Measurements from ENCODE around the gene ABAT.

ABAT gene

DNA sequence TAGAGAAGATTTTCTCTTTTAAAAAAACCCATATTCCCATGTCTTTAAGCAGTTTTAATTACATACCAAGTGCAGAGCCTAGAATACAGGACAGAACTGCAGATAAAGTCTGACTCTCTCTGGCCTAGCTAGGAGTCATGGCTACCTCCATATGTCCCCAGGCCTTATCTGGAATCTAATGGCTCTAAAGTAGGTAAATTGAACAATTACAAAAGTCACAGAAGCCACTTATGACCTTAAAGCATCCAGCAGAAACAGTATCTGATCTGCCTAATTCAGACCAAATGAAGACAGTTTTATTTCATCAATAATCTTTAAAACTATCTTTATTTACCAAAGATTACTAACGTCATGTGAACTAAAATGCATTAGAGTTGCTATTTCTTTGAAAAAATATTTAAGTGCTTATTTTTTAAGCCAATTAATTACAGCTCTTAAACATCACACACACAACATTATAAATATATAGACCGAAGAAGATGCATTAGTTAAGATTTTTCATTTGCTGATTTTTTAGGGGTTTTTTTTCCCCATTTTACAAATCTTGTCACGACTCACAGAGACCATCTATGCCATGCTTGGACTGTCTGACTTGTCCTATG is 152.0 kb downstream of the ABAT start:
- no peak for DNase-seq

DNA sequence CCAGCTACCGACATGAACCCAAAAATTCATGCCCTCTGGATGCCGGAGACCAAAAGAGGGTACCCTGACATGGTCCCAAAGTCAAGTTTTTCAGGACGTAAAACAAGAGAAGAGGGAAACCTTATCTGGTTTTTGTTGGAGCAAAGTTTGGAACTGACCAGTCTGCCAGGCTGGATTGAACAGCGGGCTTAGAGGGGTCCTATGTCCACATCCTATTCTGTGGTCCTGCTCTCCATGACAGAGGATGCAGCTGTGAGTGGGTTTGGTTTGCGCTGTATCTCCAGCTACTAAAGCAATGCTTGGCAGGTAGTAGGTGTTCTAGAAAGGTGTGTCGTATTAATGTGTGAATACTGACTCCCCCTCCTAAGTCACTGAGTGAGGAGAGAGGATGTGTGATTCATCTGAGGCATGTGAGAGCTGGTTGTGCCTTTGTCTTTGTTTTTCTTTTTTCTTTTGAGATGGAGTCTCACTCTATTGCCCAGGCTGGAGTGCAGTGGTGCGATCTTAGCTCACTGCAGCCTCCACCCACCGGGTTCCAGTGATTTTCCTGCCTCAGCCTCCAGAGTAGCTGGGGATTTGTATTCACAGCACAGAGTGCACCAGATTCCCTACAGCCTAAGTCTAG is 154.2 kb downstream of the ABAT start:
- no peak for DNase-seq

DNA sequence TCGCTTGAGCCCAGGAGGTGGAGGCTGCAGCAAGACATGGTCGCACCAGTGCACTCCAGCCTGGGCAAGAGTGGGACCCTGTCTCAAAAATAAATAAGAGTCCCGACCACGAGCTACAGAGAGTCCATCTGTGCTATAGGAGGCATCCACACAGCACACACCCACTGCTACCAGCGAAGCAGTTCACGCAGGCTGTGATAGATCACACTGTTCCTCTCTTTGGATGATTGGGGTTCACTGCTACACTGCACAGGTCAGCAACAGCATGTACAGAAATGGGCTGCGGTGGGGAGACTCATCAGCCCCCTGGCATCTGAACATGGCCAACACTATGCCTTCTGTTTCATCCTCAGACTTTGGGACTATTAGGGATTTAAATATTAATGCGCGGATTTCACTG is 157.0 kb downstream of the ABAT start:
- DNase-seq = no peak

DNA sequence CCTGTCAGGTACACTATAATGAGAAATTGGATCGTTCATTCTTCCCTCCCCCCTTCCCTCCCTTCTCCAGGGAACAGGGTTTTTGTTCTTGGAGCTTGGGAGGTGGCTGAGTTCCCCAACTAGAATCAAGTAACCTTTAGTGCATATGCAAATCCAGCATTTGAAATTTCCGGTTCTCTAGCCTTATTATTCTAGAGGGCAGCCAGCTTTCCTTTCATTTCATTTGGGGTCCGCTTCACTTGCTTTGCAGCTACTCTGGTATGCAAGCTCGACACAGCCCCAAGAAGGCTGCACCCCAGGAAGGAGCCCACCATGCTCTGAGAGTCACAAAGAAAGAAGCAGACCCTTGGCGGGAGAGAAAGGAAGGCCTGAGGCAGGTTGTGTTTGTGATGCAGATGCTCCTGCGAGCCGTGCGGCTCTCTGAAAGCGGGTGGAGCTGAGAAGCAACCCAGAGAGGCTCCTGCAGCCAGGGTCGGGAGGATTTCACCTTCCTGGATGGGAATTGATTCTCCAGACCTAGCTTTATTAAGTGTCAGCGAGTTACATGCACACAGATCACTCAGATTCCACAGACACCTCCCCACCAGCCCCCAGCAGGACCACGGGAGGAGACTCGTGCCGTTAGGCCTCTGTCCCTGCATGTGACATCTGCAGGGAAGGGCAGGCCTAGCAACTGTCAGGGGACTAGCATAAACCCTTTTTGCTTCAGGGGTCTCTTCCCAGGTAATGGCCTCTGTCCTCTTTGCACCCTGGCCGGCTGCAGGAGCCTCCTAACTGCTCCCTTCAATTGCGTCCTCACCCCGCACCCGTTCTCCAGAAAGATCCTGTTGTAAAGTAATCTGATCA is 157.7 kb downstream of the ABAT start:
- no peak for DNase-seq

DNA sequence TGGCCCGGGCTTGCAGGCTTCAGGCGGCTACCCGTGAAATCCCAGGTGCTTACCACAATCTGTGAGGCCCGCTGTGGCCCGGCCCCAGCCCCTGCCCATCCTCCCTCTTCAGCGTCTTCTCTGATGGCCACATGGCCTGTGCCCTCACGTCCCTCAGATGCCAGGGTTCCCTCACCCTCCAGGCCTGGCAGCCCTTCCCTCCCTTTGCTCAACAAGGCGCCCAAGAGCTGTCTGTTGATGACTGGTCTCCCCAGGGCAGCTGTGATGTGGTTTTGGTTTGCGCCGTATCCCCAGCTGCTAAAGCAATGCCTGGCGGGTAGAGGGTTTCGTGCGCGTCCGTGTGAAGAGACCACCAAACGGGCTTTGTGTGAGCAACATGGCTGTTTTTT is 158.3 kb downstream of the ABAT start:
- no peak for DNase-seq
